ENCODE data around the gene USP48. TPM values are rescaled to one million over a fixed set of nuclear protein-coding genes. Genes with fewer than 3 reads are reported as not detected.
A peak's percentile ranks its signal among the peaks of the same experiment; 100 is the strongest.

The USP48 gene
- total and polyA plus RNA-seq, 2 donors, result 25.3 to 34.3 TPM

- WGBS, result 41% methylated on average over 10 of the region's 10 CpGs
- Histone ChIP-seq H3K4me1 (ENCODE audit: control insufficient read depth in 2 of 2, insufficient read depth in 2 of 2, low read length in 2 of 2) (peaks cover 3% of the 10 kb centered on the region in 2 donors), H3K27me3 (ENCODE audit: control insufficient read depth in 2 of 2, insufficient read depth in 1 of 2, low read length in 1 of 2) (peaks cover 11 to 16% of the 10 kb centered on the region in 2 donors), H3K9me3 (ENCODE audit: control insufficient read depth in 2 of 2, insufficient read depth in 1 of 2, low read length in 1 of 2) (no peaks in the 10 kb centered on the region), H3K4me3 (ENCODE audit: low read length in 2 of 2) (no peak overlapping the region), H3K27ac (ENCODE audit: low read depth in 1 of 2, low read length in 1 of 2) (no peak overlapping the region), H3K36me3 (ENCODE audit: control insufficient read depth in 2 of 2, insufficient read depth in 2 of 2, low read length in 1 of 2) (no peaks in the 10 kb centered on the region)
- DNase-seq (ENCODE audit: low read depth in 6 of 9, low spot score in 9 of 9), result peak in 2 of 9 donors; percentile 10 to 18
These were observed 35.7 kb upstream of the USP48 start for GRCh38 chr1:21818656-21819055.

GRCh38 chr1:21816602-21817302, 33.8 kb upstream of the USP48 start:
- H3K4me1 ChIP-seq (ENCODE audit: control insufficient read depth in 2 of 2, insufficient read depth in 2 of 2, low read length in 2 of 2), result peaks cover 3% of the 10 kb centered on the region in 2 donors
- H3K4me3 ChIP-seq (ENCODE audit: low read length in 2 of 2), result no peak overlapping the region
- H3K9me3 ChIP-seq (ENCODE audit: control insufficient read depth in 2 of 2, insufficient read depth in 1 of 2, low read length in 1 of 2), result no peaks in the 10 kb centered on the region
- 91% methylated on average over 8 of the region's 8 CpGs for WGBS
- no peak for DNase-seq (ENCODE audit: low read depth in 6 of 9, low spot score in 9 of 9)
- H3K36me3 ChIP-seq (ENCODE audit: control insufficient read depth in 2 of 2, insufficient read depth in 2 of 2, low read length in 1 of 2), result no peaks in the 10 kb centered on the region
- peaks cover 15 to 33% of the 10 kb centered on the region in 2 donors for H3K27me3 ChIP-seq (ENCODE audit: control insufficient read depth in 2 of 2, insufficient read depth in 1 of 2, low read length in 1 of 2)
- no peak overlapping the region for H3K27ac ChIP-seq (ENCODE audit: low read depth in 1 of 2, low read length in 1 of 2)

- H3K27me3 ChIP-seq (ENCODE audit: control insufficient read depth in 2 of 2, insufficient read depth in 1 of 2, low read length in 1 of 2), result peaks cover 15 to 33% of the 10 kb centered on the region in 2 donors
- no peaks in the 10 kb centered on the region for H3K9me3 ChIP-seq (ENCODE audit: control insufficient read depth in 2 of 2, insufficient read depth in 1 of 2, low read length in 1 of 2)
- H3K4me1 ChIP-seq (ENCODE audit: control insufficient read depth in 2 of 2, insufficient read depth in 2 of 2, low read length in 2 of 2), result peaks cover 3% of the 10 kb centered on the region in 2 donors
- peak in 1 of 9 donors; percentile 9 for DNase-seq (ENCODE audit: low read depth in 6 of 9, low spot score in 9 of 9)
- WGBS, result 78% methylated on average over 12 of the region's 12 CpGs
- no peak overlapping the region for H3K4me3 ChIP-seq (ENCODE audit: low read length in 2 of 2)
- H3K27ac ChIP-seq (ENCODE audit: low read depth in 1 of 2, low read length in 1 of 2), result no peak overlapping the region
- H3K36me3 ChIP-seq (ENCODE audit: control insufficient read depth in 2 of 2, insufficient read depth in 2 of 2, low read length in 1 of 2), result no peaks in the 10 kb centered on the region
These were observed 32.9 kb upstream of the USP48 start for GRCh38 chr1:21815724-21816321.

DNA sequence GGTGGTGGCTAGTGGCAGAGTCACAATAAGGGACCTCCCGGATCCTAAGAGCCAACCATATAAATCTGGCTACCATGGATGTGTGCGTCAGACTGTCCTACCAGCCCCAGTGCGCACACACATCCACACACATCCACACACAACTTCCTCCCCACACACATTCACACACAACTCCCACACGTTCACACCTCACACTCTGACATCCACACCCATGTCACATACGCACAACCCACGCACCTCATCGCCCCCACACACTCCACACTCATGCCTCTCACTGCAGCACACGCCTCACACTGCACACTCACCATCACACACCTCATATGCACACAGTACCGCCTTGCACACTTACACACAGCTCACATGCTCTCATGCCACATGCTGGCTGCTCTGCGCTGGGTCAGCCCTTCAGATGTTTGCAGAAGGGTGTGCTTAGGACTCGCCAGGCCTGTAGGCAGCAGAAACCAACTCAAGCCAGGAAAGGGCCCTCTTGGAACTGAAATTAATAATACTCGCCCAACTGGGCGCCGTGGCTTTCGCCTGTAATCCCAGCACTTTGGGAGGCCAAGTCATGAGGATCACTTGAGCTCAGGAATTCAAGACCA, 32.1 kb upstream of the USP48 start:
- Histone ChIP-seq H3K4me3 (ENCODE audit: low read length in 2 of 2) (no peak overlapping the region), H3K27me3 (ENCODE audit: control insufficient read depth in 2 of 2, insufficient read depth in 1 of 2, low read length in 1 of 2) (peaks cover 15 to 33% of the 10 kb centered on the region in 2 donors), H3K36me3 (ENCODE audit: control insufficient read depth in 2 of 2, insufficient read depth in 2 of 2, low read length in 1 of 2) (no peaks in the 10 kb centered on the region), H3K4me1 (ENCODE audit: control insufficient read depth in 2 of 2, insufficient read depth in 2 of 2, low read length in 2 of 2) (peaks cover 3% of the 10 kb centered on the region in 2 donors), H3K27ac (ENCODE audit: low read depth in 1 of 2, low read length in 1 of 2) (no peak overlapping the region), H3K9me3 (ENCODE audit: control insufficient read depth in 2 of 2, insufficient read depth in 1 of 2, low read length in 1 of 2) (no peaks in the 10 kb centered on the region)
- 97% methylated on average over 15 of the region's 15 CpGs for WGBS
- no peak for DNase-seq (ENCODE audit: low read depth in 6 of 9, low spot score in 9 of 9)

- Histone ChIP-seq H3K4me1 (ENCODE audit: control insufficient read depth in 2 of 2, insufficient read depth in 2 of 2, low read length in 2 of 2) (peaks cover 3% of the 10 kb centered on the region in 2 donors), H3K36me3 (ENCODE audit: control insufficient read depth in 2 of 2, insufficient read depth in 2 of 2, low read length in 1 of 2) (no peaks in the 10 kb centered on the region), H3K27me3 (ENCODE audit: control insufficient read depth in 2 of 2, insufficient read depth in 1 of 2, low read length in 1 of 2) (peaks cover 15 to 33% of the 10 kb centered on the region in 2 donors), H3K4me3 (ENCODE audit: low read length in 2 of 2) (peak overlapping the region; percentile 35 to 50), H3K27ac (ENCODE audit: low read depth in 1 of 2, low read length in 1 of 2) (no peak overlapping the region), H3K9me3 (ENCODE audit: control insufficient read depth in 2 of 2, insufficient read depth in 1 of 2, low read length in 1 of 2) (no peaks in the 10 kb centered on the region)
- 16% methylated on average over 65 of the region's 65 CpGs for WGBS
- peak in 2 of 9 donors; percentile 36 to 43 for DNase-seq (ENCODE audit: low read depth in 6 of 9, low spot score in 9 of 9)
These were observed 31.4 kb upstream of the USP48 start for GRCh38 chr1:21814241-21814918.

DNA sequence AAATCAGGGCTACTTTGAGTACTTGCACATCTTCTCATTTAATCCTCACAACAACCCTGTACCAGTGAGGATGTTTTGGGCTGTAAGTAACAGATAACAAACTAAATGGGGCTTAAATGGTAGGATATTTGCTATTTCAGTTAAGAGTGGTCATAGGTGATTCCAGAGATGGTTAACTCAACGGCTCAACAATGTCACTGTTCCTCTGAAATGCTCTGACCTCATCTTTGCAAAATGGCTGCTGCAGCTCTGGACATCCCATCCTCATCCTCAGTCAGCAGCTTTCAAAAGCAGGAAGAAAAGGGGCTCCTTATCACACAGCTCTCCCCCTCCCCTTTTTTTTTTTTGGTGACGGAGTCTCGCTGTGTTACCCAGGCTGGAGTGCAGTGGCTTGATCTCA, 30.6 kb upstream of the USP48 start:
- Histone ChIP-seq H3K4me3 (ENCODE audit: low read length in 2 of 2) (no peak overlapping the region), H3K36me3 (ENCODE audit: control insufficient read depth in 2 of 2, insufficient read depth in 2 of 2, low read length in 1 of 2) (no peaks in the 10 kb centered on the region), H3K27ac (ENCODE audit: low read depth in 1 of 2, low read length in 1 of 2) (no peak overlapping the region), H3K9me3 (ENCODE audit: control insufficient read depth in 2 of 2, insufficient read depth in 1 of 2, low read length in 1 of 2) (no peaks in the 10 kb centered on the region), H3K27me3 (ENCODE audit: control insufficient read depth in 2 of 2, insufficient read depth in 1 of 2, low read length in 1 of 2) (peaks cover 15 to 33% of the 10 kb centered on the region in 2 donors), H3K4me1 (ENCODE audit: control insufficient read depth in 2 of 2, insufficient read depth in 2 of 2, low read length in 2 of 2) (peaks cover 3% of the 10 kb centered on the region in 2 donors)
- DNase-seq (ENCODE audit: low read depth in 6 of 9, low spot score in 9 of 9), result no peak
- WGBS, result 98% methylated on average over 3 of the region's 3 CpGs

GRCh38 chr1:21811875-21812305, 28.9 kb upstream of the USP48 start, which contains the start of gene LDLRAD2:
Gene LDLRAD2, plus strand, starts transcription at chr1:21812265. Its CDS starts 187 bp downstream, at chr1:21812452.
- no peak within 1 kb of the TSS for H3K27ac ChIP-seq (ENCODE audit: low read depth in 1 of 2, low read length in 1 of 2)
- WGBS, result 85% methylated on average over 2 of the region's 2 CpGs
- no peak for DNase-seq (ENCODE audit: low read depth in 6 of 9, low spot score in 9 of 9)
- no peak within 1 kb of the TSS for H3K4me3 ChIP-seq (ENCODE audit: low read length in 2 of 2)
- peaks cover 15 to 33% of the 10 kb centered on the region in 2 donors for H3K27me3 ChIP-seq (ENCODE audit: control insufficient read depth in 2 of 2, insufficient read depth in 1 of 2, low read length in 1 of 2)
- H3K4me1 ChIP-seq (ENCODE audit: control insufficient read depth in 2 of 2, insufficient read depth in 2 of 2, low read length in 2 of 2), result peaks cover 3% of the 10 kb centered on the region in 2 donors
- H3K9me3 ChIP-seq (ENCODE audit: control insufficient read depth in 2 of 2, insufficient read depth in 1 of 2, low read length in 1 of 2), result no peaks in the 10 kb centered on the region
- no peaks in the 10 kb centered on the region for H3K36me3 ChIP-seq (ENCODE audit: control insufficient read depth in 2 of 2, insufficient read depth in 2 of 2, low read length in 1 of 2)

DNA sequence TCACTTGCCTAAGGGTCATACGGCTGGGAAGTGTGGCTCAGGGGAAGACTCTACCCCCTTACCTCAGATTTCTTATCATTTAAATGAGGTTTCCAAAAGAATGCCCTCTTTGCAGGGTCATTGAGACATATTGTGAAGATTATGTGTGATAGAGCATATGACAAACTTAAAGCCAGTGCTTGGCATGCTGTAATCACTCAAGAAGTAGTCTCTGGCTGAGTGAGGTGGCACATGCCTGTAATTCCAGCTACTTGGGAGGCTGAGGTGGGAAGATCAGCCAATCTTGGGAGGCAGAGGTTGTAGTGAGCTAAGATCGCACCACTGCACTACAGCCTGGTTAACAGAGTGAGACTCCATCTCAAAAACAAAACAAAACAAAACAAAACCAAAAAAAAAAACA, 21.6 kb upstream of the USP48 start:
- Histone ChIP-seq H3K9me3 (ENCODE audit: control insufficient read depth in 2 of 2, insufficient read depth in 1 of 2, low read length in 1 of 2) (no peaks in the 10 kb centered on the region), H3K4me3 (ENCODE audit: low read length in 2 of 2) (no peak overlapping the region), H3K27ac (ENCODE audit: low read depth in 1 of 2, low read length in 1 of 2) (no peak overlapping the region), H3K36me3 (ENCODE audit: control insufficient read depth in 2 of 2, insufficient read depth in 2 of 2, low read length in 1 of 2) (no peaks in the 10 kb centered on the region), H3K4me1 (ENCODE audit: control insufficient read depth in 2 of 2, insufficient read depth in 2 of 2, low read length in 2 of 2) (no peaks in the 10 kb centered on the region), H3K27me3 (ENCODE audit: control insufficient read depth in 2 of 2, insufficient read depth in 1 of 2, low read length in 1 of 2) (no peaks in the 10 kb centered on the region)
- WGBS, result 91% methylated on average over 2 of the region's 2 CpGs
- DNase-seq (ENCODE audit: low read depth in 6 of 9, low spot score in 9 of 9), result no peak
